ENCODE data around the gene MAP2K5.

DNA sequence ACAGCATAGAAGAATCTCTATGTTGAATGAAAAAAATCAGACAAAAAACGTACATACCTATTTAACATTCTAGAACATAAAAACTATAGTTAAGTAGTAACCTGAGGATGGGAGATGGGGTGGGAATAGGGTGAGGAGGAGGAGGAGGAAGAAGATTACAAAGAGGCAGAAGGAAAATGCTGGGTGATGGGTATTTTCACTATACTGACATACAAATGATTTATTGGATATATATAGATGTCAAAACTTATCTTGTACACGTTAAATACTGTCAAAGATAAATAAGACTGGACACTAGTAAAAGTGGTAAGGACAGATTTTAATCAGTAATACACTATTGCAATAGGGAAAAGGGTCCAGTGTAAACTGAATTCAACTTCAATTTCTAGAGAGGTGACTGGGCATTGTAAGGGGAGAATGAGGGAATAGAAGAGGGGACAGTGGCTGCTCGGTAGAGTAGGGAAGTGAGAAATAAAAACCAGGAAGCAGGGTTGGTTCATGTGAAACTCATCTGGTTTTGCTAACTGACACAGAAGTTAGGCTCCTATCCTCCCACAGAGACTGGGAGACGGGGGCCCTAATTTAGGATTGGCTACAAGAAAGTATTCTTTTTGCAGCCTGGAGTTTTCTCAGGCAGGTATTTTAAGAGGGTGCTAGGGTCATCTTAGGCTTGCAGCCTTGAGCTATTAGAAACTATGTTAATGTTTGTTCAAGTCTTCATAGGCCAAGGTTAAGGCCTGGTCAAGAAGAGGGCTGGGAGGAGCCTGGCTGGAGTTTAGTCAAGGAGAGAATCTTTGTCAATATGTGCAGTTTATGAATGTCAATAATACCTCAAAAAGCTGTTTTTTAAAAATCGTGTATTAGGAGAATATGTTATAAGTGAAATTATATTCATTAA lies 36.6 kb upstream of the MAP2K5 start:
- TF ChIP-seq GATA2 (CRISPR knock-in tag; IDR thresholded peaks at IDR 0.05): no peak
- TF ChIP-seq CEBPG (CRISPR knock-in tag; IDR thresholded peaks at IDR 0.05): no peak
- TF ChIP-seq CEBPG (tag; conservative IDR thresholded peaks at IDR 0.05 in 1 of 2, IDR thresholded peaks at IDR 0.05 in 1 of 2): no peak
- TF ChIP-seq, protein P1, sequence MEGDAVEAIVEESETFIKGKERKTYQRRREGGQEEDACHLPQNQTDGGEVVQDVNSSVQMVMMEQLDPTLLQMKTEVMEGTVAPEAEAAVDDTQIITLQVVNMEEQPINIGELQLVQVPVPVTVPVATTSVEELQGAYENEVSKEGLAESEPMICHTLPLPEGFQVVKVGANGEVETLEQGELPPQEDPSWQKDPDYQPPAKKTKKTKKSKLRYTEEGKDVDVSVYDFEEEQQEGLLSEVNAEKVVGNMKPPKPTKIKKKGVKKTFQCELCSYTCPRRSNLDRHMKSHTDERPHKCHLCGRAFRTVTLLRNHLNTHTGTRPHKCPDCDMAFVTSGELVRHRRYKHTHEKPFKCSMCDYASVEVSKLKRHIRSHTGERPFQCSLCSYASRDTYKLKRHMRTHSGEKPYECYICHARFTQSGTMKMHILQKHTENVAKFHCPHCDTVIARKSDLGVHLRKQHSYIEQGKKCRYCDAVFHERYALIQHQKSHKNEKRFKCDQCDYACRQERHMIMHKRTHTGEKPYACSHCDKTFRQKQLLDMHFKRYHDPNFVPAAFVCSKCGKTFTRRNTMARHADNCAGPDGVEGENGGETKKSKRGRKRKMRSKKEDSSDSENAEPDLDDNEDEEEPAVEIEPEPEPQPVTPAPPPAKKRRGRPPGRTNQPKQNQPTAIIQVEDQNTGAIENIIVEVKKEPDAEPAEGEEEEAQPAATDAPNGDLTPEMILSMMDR (IDR thresholded peaks at IDR 0.05 in 2 of 3, conservative IDR thresholded peaks at IDR 0.05 in 1 of 3; ENCODE audit: insufficient read depth in 2 of 3, low read depth in 1 of 3, low read length in 3 of 3): no peak
- no peak for TF ChIP-seq POLR2A (conservative IDR thresholded peaks at IDR 0.05)
- no peak for TF ChIP-seq ZNF77 (CRISPR knock-in tag; IDR thresholded peaks at IDR 0.05)
- TF ChIP-seq HNRNPLL (IDR thresholded peaks at IDR 0.05; ENCODE audit: low read depth, low read length, poor library complexity, severe bottlenecking): no peak
- TF ChIP-seq, protein P2, sequence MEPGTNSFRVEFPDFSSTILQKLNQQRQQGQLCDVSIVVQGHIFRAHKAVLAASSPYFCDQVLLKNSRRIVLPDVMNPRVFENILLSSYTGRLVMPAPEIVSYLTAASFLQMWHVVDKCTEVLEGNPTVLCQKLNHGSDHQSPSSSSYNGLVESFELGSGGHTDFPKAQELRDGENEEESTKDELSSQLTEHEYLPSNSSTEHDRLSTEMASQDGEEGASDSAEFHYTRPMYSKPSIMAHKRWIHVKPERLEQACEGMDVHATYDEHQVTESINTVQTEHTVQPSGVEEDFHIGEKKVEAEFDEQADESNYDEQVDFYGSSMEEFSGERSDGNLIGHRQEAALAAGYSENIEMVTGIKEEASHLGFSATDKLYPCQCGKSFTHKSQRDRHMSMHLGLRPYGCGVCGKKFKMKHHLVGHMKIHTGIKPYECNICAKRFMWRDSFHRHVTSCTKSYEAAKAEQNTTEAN (CRISPR knock-in tag; IDR thresholded peaks at IDR 0.05): no peak
- TF ChIP-seq HMG20A (CRISPR knock-in tag; conservative IDR thresholded peaks at IDR 0.05): no peak
- TF ChIP-seq, protein P3, sequence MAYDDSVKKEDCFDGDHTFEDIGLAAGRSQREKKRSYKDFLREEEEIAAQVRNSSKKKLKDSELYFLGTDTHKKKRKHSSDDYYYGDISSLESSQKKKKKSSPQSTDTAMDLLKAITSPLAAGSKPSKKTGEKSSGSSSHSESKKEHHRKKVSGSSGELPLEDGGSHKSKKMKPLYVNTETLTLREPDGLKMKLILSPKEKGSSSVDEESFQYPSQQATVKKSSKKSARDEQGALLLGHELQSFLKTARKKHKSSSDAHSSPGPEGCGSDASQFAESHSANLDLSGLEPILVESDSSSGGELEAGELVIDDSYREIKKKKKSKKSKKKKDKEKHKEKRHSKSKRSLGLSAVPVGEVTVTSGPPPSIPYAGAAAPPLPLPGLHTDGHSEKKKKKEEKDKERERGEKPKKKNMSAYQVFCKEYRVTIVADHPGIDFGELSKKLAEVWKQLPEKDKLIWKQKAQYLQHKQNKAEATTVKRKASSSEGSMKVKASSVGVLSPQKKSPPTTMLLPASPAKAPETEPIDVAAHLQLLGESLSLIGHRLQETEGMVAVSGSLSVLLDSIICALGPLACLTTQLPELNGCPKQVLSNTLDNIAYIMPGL (CRISPR knock-in tag; IDR thresholded peaks at IDR 0.05): no peak
